HCT116 (cell line): ENCODE measurements around the gene FPR3.

Source experiments
- POLR2AphosphoS5 ChIP-seq: IDR thresholded peaks from 2 replicates; pipeline ENCODE4 v1.6.1; 2011; ENCODE audit warnings: mild to moderate bottlenecking, low read depth, low read length, moderate library complexity
- TF ChIP-seq, protein P1 (sequence below), 3 experiments: fragments of 200-600 bp in 1 of 3; sonication (generic) in 1 of 3; IDR thresholded peaks in 2 of 3; conservative IDR thresholded peaks in 1 of 3; 2 replicates each; pipeline ENCODE4 v1.5.1; 2012 to 2017; ENCODE audit warnings: low read depth in 2 of 3, low read length in 2 of 3, antibody characterized with exemption in 1 of 3, borderline replicate concordance in 1 of 3, control low read depth in 1 of 3, mild to moderate bottlenecking in 1 of 3, mixed read lengths in 1 of 3, mixed run types in 1 of 3, moderate library complexity in 1 of 3; ENCODE audit not compliant: insufficient read depth in 1 of 3

DNA sequence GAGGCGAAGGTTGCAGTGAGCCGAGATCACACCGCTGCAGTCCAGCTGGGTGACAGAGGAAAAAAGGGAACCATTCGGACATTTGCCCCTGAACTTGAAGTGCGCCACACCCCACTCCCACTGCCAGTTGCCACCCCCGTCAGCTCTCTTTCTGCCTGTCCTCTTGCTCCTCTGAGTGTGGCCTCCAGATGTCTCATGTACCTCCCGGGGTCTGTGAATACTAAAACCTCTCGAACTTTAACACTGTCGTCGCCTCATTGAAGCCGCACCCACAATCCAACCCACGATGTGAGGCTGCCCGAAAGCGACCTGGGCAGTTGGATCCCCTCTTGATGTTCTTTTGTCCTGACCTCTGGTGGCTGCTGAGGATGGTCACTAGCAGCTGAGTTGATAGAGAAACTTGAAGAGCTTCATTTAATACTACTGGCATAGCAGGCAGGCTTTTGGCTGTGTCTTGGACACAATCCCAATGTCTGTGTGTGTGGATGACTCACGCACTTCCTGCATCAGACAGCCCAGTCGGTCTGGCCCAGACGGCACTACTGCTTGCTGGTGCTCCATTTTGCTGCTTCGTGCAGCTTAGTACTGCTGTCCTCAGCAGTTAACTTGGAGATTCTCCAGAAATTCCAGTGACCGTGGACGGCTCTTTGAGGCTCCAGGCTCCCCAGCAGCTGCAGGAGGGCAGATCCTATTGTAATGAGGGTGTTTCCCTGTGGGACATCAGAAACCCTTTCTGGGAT, 4.2 kb downstream of the FPR3 start:
- TF ChIP-seq POLR2AphosphoS5, result no peak
- TF ChIP-seq, protein P1, sequence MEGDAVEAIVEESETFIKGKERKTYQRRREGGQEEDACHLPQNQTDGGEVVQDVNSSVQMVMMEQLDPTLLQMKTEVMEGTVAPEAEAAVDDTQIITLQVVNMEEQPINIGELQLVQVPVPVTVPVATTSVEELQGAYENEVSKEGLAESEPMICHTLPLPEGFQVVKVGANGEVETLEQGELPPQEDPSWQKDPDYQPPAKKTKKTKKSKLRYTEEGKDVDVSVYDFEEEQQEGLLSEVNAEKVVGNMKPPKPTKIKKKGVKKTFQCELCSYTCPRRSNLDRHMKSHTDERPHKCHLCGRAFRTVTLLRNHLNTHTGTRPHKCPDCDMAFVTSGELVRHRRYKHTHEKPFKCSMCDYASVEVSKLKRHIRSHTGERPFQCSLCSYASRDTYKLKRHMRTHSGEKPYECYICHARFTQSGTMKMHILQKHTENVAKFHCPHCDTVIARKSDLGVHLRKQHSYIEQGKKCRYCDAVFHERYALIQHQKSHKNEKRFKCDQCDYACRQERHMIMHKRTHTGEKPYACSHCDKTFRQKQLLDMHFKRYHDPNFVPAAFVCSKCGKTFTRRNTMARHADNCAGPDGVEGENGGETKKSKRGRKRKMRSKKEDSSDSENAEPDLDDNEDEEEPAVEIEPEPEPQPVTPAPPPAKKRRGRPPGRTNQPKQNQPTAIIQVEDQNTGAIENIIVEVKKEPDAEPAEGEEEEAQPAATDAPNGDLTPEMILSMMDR (IDR thresholded peaks at IDR 0.05 in 2 of 3, conservative IDR thresholded peaks at IDR 0.05 in 1 of 3; ENCODE audit: borderline replicate concordance in 1 of 3, insufficient read depth in 1 of 3, low read depth in 2 of 3, low read length in 2 of 3), result no peak
